PC-3 (cell line): ENCODE data around the gene USP27X.

ENCODE experiments used
- CTCF ChIP-seq: fragments of 300-600 bp; sonication (generic); conservative IDR thresholded peaks from 2 replicates; pipeline ENCODE4 v1.5.1; 2017; ENCODE audit warnings: antibody characterized with exemption, low read depth, mild to moderate bottlenecking, low read length
- EZH2 ChIP-seq: fragments of 300-600 bp; sonication (generic); IDR thresholded peaks from one replicate; pipeline ENCODE4 v1.6.1; 2017; ENCODE audit warnings: antibody characterized with exemption, mild to moderate bottlenecking, low read length; ENCODE audit not compliant: unreplicated experiment

- no peak for TF ChIP-seq EZH2
- no peak for TF ChIP-seq CTCF
Observed at GRCh38 chrX:49912086-49912485, 32.8 kb downstream of the USP27X start.
